Neuronal stem cell (in vitro differentiated cells): ENCODE results near the gene KLHL2.
"Not testable (repeated sequence)": the region's sequence is repeated elsewhere in the genome, so short reads cannot be mapped to it uniquely, and the experiment has no call there.

Source experiments
- DNase-seq: peaks from one replicate; pipeline ENCODE4 v3.0.0-alpha.2; 2013; ENCODE audit warnings: low spot score
- H2AFZ ChIP-seq: one replicate; pipeline ENCODE4 v1.6.1; 2013; ENCODE audit warnings: mild to moderate bottlenecking, low read length, inconsistent platforms
- H2AK5ac ChIP-seq: 2 replicates; pipeline ENCODE4 v1.6.1; 2013; ENCODE audit warnings: low read depth, mild to moderate bottlenecking, inconsistent platforms, low read length, moderate library complexity, mixed read lengths
- H2BK120ac ChIP-seq: 2 replicates; pipeline ENCODE4 v1.6.1; 2013; ENCODE audit warnings: low read depth, mild to moderate bottlenecking, inconsistent platforms, low read length, moderate library complexity, mixed read lengths
- H2BK12ac ChIP-seq: one replicate; pipeline ENCODE4 v1.6.1; 2013; ENCODE audit warnings: low read length, inconsistent platforms
- H2BK15ac ChIP-seq: 2 replicates; pipeline ENCODE4 v1.6.1; 2013; ENCODE audit warnings: mild to moderate bottlenecking, low read length, inconsistent platforms, mixed read lengths
- H2BK5ac ChIP-seq: one replicate; pipeline ENCODE4 v1.6.1; 2013; ENCODE audit warnings: inconsistent platforms, mild to moderate bottlenecking, low read length, moderate library complexity
- H3K14ac ChIP-seq: one replicate; pipeline ENCODE4 v1.6.1; 2013; ENCODE audit warnings: low read length, inconsistent platforms
- H3K18ac ChIP-seq: 2 replicates; pipeline ENCODE4 v1.6.1; 2013; ENCODE audit warnings: low read length, inconsistent platforms
- H3K23ac ChIP-seq: 2 replicates; pipeline ENCODE4 v1.6.1; 2013; ENCODE audit warnings: low read depth, mild to moderate bottlenecking, mixed read lengths, low read length, inconsistent platforms; ENCODE audit not compliant: poor library complexity
- H3K27ac ChIP-seq: replicated peaks from 3 replicates; pipeline ENCODE4 v1.5.1; 2013; ENCODE audit warnings: low read length, inconsistent platforms
- H3K27me3 ChIP-seq, 3 experiments: 2 replicates each; pipeline ENCODE4 v1.6.1; 2013; ENCODE audit warnings: low read length in 3 of 3, mild to moderate bottlenecking in 2 of 3, inconsistent platforms in 1 of 3, low read depth in 1 of 3, mixed read lengths in 1 of 3, moderate library complexity in 1 of 3; ENCODE audit not compliant: control insufficient read depth in 3 of 3, insufficient read depth in 3 of 3
- H3K36me3 ChIP-seq, 2 donors: replicated peaks in 1 of 2; 2 replicates each; pipeline ENCODE4 v1.6.1; 2013; ENCODE audit warnings: low read length in 2 of 2; ENCODE audit not compliant: control insufficient read depth in 2 of 2, insufficient read depth in 2 of 2
- H3K4ac ChIP-seq: 2 replicates; pipeline ENCODE4 v1.6.1; 2013; ENCODE audit warnings: inconsistent platforms, mild to moderate bottlenecking, low read length, moderate library complexity
- H3K4me1 ChIP-seq, 2 donors: 1 replicate in 1 of 2; 2 replicates in 1 of 2; pipeline ENCODE4 v1.6.1; 2013; ENCODE audit warnings: low read length in 2 of 2, low read depth in 1 of 2; ENCODE audit not compliant: control insufficient read depth in 2 of 2, insufficient read depth in 1 of 2
- H3K4me2 ChIP-seq: one replicate; pipeline ENCODE4 v1.6.1; 2013; ENCODE audit warnings: mild to moderate bottlenecking, low read length, inconsistent platforms; ENCODE audit not compliant: insufficient read depth, poor library complexity, severe bottlenecking
- H3K4me3 ChIP-seq, 2 donors: 2 replicates each; pipeline ENCODE4 v1.5.1; 2013; ENCODE audit warnings: low read length in 2 of 2, mild to moderate bottlenecking in 2 of 2, inconsistent platforms in 1 of 2, moderate library complexity in 1 of 2
- H3K79me1 ChIP-seq: one replicate; pipeline ENCODE4 v1.6.1; 2013; ENCODE audit warnings: low read depth, mild to moderate bottlenecking, inconsistent platforms, low read length, moderate library complexity
- H3K9ac ChIP-seq: one replicate; pipeline ENCODE4 v1.6.1; 2013; ENCODE audit warnings: mild to moderate bottlenecking, low read depth, low read length, inconsistent platforms; ENCODE audit not compliant: poor library complexity
- H3K9me3 ChIP-seq, 2 donors: replicated peaks in 1 of 2; 2 replicates each; pipeline versions ENCODE3 to v1.6.1; 2013; ENCODE audit warnings: low read length in 2 of 2, mild to moderate bottlenecking in 2 of 2, inconsistent platforms in 1 of 2, low read depth in 1 of 2, mixed read lengths in 1 of 2, moderate library complexity in 1 of 2; ENCODE audit not compliant: control insufficient read depth in 2 of 2, insufficient read depth in 1 of 2
- H4K8ac ChIP-seq: one replicate; pipeline ENCODE4 v1.6.1; 2013; ENCODE audit warnings: low read depth, mild to moderate bottlenecking, inconsistent platforms, low read length, moderate library complexity
- H4K91ac ChIP-seq: one replicate; pipeline ENCODE4 v1.6.1; 2013; ENCODE audit warnings: low read length, low read depth, mild to moderate bottlenecking, inconsistent platforms; ENCODE audit not compliant: poor library complexity
- WGBS, 2 donors: extraction: QIAGEN DNeasy Blood & Tissue Kit; methylation state at CpG; one replicate each; pipeline ENCODE4 v1.1.7; 2013; ENCODE audit warnings: missing lambda C conversion rate in 2 of 2, mixed read lengths in 1 of 2; ENCODE audit not compliant: insufficient read length in 2 of 2, insufficient replicate concordance in 1 of 2; ENCODE audit errors: extremely low coverage in 2 of 2; 5-methylcytosine and 5-hydroxymethylcytosine counted together

Gene KLHL2

GRCh38 chr4:165286619-165287340 lies 79.4 kb downstream of the KLHL2 start:
- H3K4ac ChIP-seq, H3K4me2 ChIP-seq, H3K79me1 ChIP-seq, H4K91ac ChIP-seq, H2BK120ac ChIP-seq, H3K27ac ChIP-seq, H4K8ac ChIP-seq, H3K23ac ChIP-seq, H3K4me3 ChIP-seq, H3K18ac ChIP-seq, H2BK15ac ChIP-seq, H3K14ac ChIP-seq, H2AFZ ChIP-seq, H3K4me1 ChIP-seq, H3K36me3 ChIP-seq, H2BK5ac ChIP-seq, H3K9ac ChIP-seq, H3K27me3 ChIP-seq, H2BK12ac ChIP-seq, DNase-seq, H2AK5ac ChIP-seq: not testable (repeated sequence)
- WGBS, 2 donors = no CpG with 5 or more reads among the region's 4 CpGs
- H3K9me3 ChIP-seq = peaks cover 0 to 14% of the 10 kb centered on the region in 2 donors

GRCh38 chr4:165288226-165288625 lies 80.9 kb downstream of the KLHL2 start:
- no CpG with 5 or more reads among the region's 3 CpGs for WGBS, 2 donors
- Histone ChIP-seq H3K27ac (no peak overlapping the region), H3K4me3 (no peak overlapping the region)

GRCh38 chr4:165288639-165289422 lies 81.5 kb downstream of the KLHL2 start:
- no peaks in the 10 kb centered on the region for H3K27me3 ChIP-seq
- no peak overlapping the region for H3K23ac ChIP-seq
- no peak overlapping the region for H3K4ac ChIP-seq
- no peak overlapping the region for H2AFZ ChIP-seq
- no peaks in the 10 kb centered on the region for H3K79me1 ChIP-seq
- H3K27ac ChIP-seq = no peak overlapping the region
- H3K9ac ChIP-seq = no peak overlapping the region
- no peak overlapping the region for H2BK120ac ChIP-seq
- H2BK5ac ChIP-seq = no peak overlapping the region
- no peak overlapping the region for H3K14ac ChIP-seq
- H2BK15ac ChIP-seq = no peak overlapping the region
- no peak overlapping the region for H4K91ac ChIP-seq
- H3K4me3 ChIP-seq = no peak overlapping the region
- no peak overlapping the region for H4K8ac ChIP-seq
- no peaks in the 10 kb centered on the region for H3K36me3 ChIP-seq
- no peak overlapping the region for H3K4me2 ChIP-seq
- H2AK5ac ChIP-seq = no peak overlapping the region
- H3K18ac ChIP-seq = no peak overlapping the region
- no peak for DNase-seq
- peaks cover 0 to 12% of the 10 kb centered on the region in 2 donors for H3K9me3 ChIP-seq
- no peak overlapping the region for H2BK12ac ChIP-seq
- no peaks in the 10 kb centered on the region for H3K4me1 ChIP-seq

More at GRCh38 chr4:165288226-165288625, 80.9 kb downstream of the KLHL2 start:
- Histone ChIP-seq H2BK120ac (no peak overlapping the region), H2BK12ac (no peak overlapping the region), H2BK15ac (no peak overlapping the region), H3K9me3 (peaks cover 0 to 14% of the 10 kb centered on the region in 2 donors), H3K4me2 (no peak overlapping the region), H4K8ac (no peak overlapping the region), H4K91ac (no peak overlapping the region), H3K79me1 (no peaks in the 10 kb centered on the region), H3K9ac (no peak overlapping the region), H2AFZ (no peak overlapping the region), H3K4me1 (no peaks in the 10 kb centered on the region), H2BK5ac (no peak overlapping the region), H3K14ac (no peak overlapping the region), H3K36me3 (no peaks in the 10 kb centered on the region), H2AK5ac (no peak overlapping the region), H3K23ac (no peak overlapping the region), H3K4ac (no peak overlapping the region), H3K18ac (no peak overlapping the region), H3K27me3 (no peaks in the 10 kb centered on the region)
- no peak for DNase-seq

- no peak overlapping the region for H3K14ac ChIP-seq
- H2AK5ac ChIP-seq = no peak overlapping the region
- H2BK12ac ChIP-seq = no peak overlapping the region
- no peak overlapping the region for H2BK15ac ChIP-seq
- no peak overlapping the region for H2BK5ac ChIP-seq
- no peak overlapping the region for H3K27ac ChIP-seq
- H3K9me3 ChIP-seq = peaks cover 0 to 8% of the 10 kb centered on the region in 2 donors
- H3K36me3 ChIP-seq = no peaks in the 10 kb centered on the region
- no peaks in the 10 kb centered on the region for H3K4me1 ChIP-seq
- no peak for DNase-seq
- no peak overlapping the region for H3K4me3 ChIP-seq
- no peak overlapping the region for H4K8ac ChIP-seq
- no peaks in the 10 kb centered on the region for H3K79me1 ChIP-seq
- H3K4me2 ChIP-seq = no peak overlapping the region
- H2BK120ac ChIP-seq = no peak overlapping the region
- no peak overlapping the region for H2AFZ ChIP-seq
- H3K4ac ChIP-seq = no peak overlapping the region
- no peak overlapping the region for H4K91ac ChIP-seq
- H3K27me3 ChIP-seq = no peaks in the 10 kb centered on the region
- H3K18ac ChIP-seq = no peak overlapping the region
- no peak overlapping the region for H3K9ac ChIP-seq
- H3K23ac ChIP-seq = no peak overlapping the region
These were observed 82.0 kb downstream of the KLHL2 start for GRCh38 chr4:165289423-165289785.
